A549 (cell line): Measurements from ENCODE around the gene TEX22.

ENCODE experiments used
- BHLHE40 ChIP-seq: IDR thresholded peaks from 2 replicates; pipeline ENCODE4 v1.6.1; 2012; ENCODE audit warnings: low read depth, low read length, inconsistent platforms
- CEBPB ChIP-seq, 2 experiments: fragments of >200 bp in 1 of 2; sonication (Bioruptor Twin) in 1 of 2; formaldehyde crosslinking in 1 of 2; IDR thresholded peaks; 2 replicates each; pipeline ENCODE4 v1.6.1; 2012 to 2016
- CTCF ChIP-seq: fragments of >200 bp; sonication (Bioruptor Twin); formaldehyde crosslinking; IDR thresholded peaks from 3 replicates; pipeline ENCODE4 v1.5.1; 2016
- FOXS1 ChIP-seq: fragments of 250-450 bp; sonication (Bioruptor Pico); IDR thresholded peaks from 2 replicates; pipeline ENCODE4 v1.5.0; 2020; ENCODE audit warnings: mild to moderate bottlenecking, moderate library complexity
- JUN ChIP-seq, 2 experiments: fragments of >200 bp; sonication (Bioruptor Twin); formaldehyde crosslinking; IDR thresholded peaks; 2 replicates in 1 of 2; 3 replicates in 1 of 2; pipeline ENCODE4 v1.6.1; 2016 to 2017
- MAX ChIP-seq: IDR thresholded peaks from 2 replicates; pipeline ENCODE4 v1.6.1; 2012
- MYC ChIP-seq: IDR thresholded peaks from 2 replicates; pipeline ENCODE4 v1.6.1; 2012; ENCODE audit warnings: mild to moderate bottlenecking, inconsistent platforms, low read length, improper control_type of control experiment, borderline replicate concordance
- POLR2A ChIP-seq: IDR thresholded peaks from 2 replicates; pipeline ENCODE4 v1.6.1; 2012; ENCODE audit warnings: mild to moderate bottlenecking, low read length
- RCOR1 ChIP-seq: fragments of 150-350 bp; IDR thresholded peaks from 2 replicates; pipeline ENCODE4 v1.6.1; 2014; ENCODE audit warnings: antibody characterized with exemption, low read length, low read depth
- REST ChIP-seq: fragments of 200-600 bp; sonication (generic); IDR thresholded peaks from 2 replicates; pipeline ENCODE4 v1.6.1; 2016; ENCODE audit warnings: antibody characterized with exemption, mild to moderate bottlenecking, moderate library complexity

- TF ChIP-seq REST (no peak), CTCF (no peak), POLR2A (no peak), RCOR1 (no peak), CEBPB (IDR thresholded peaks at IDR 0.05) (no peak), BHLHE40 (no peak), MYC (no peak), JUN (IDR thresholded peaks at IDR 0.05) (no peak), MAX (no peak), FOXS1 (CRISPR knock-in tag) (no peak)
Observed at GRCh38 chr14:105358943-105359342, 39.4 kb upstream of the TEX22 start.
